ENCODE data around the gene ERICH6B. TPM values are rescaled to one million over a fixed set of nuclear protein-coding genes. Genes with fewer than 3 reads are reported as not detected.

ERICH6B gene
- total RNA-seq, 6 experiments from 2014 or later, result not detected

DNA sequence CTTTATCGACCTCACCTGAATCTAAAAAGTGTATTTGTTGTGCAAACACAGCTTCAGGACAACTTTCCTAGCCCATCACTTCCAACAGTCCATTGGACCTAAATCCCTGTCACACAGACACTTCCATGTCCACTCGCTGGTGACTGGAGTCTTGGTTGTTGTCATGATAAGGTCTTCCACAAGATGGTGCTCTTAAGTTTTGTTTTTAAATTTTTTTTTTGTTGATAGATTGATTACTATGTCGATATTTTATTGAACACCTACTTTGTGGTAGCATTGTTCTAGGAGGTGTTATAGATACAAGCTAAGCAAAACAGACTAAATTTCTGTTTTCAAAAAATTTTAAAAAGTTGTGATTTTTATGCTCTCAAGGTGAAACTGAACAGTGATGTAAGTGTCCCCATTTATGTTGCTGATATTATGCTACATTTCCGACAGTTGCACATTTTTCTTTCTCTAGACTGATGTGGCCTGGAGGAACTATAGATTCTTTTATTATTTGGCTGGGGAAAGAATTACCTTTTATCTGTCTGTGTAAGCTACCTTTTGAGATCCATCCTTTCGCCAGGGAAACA is 8.1 kb upstream of the ERICH6B start:
- H3K27ac ChIP-seq, result no peak overlapping the region
- H3K9me3 ChIP-seq, result no peaks in the 10 kb centered on the region
- H3K27me3 ChIP-seq, result no peaks in the 10 kb centered on the region
- ATAC-seq, result peak; percentile 31 to 54 (median 46)
- H3K4me1 ChIP-seq, result no peaks in the 10 kb centered on the region
- intact Hi-C loops (cut with DNase I), result no loop called here
- no peak for TF ChIP-seq POLR2A (IDR thresholded peaks at IDR 0.05)
- TF ChIP-seq, protein P1, sequence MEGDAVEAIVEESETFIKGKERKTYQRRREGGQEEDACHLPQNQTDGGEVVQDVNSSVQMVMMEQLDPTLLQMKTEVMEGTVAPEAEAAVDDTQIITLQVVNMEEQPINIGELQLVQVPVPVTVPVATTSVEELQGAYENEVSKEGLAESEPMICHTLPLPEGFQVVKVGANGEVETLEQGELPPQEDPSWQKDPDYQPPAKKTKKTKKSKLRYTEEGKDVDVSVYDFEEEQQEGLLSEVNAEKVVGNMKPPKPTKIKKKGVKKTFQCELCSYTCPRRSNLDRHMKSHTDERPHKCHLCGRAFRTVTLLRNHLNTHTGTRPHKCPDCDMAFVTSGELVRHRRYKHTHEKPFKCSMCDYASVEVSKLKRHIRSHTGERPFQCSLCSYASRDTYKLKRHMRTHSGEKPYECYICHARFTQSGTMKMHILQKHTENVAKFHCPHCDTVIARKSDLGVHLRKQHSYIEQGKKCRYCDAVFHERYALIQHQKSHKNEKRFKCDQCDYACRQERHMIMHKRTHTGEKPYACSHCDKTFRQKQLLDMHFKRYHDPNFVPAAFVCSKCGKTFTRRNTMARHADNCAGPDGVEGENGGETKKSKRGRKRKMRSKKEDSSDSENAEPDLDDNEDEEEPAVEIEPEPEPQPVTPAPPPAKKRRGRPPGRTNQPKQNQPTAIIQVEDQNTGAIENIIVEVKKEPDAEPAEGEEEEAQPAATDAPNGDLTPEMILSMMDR (IDR thresholded peaks at IDR 0.05), result peak; percentile 30 to 49 (median 38)
- no peak overlapping the region for H3K4me3 ChIP-seq
- no peaks in the 10 kb centered on the region for H3K36me3 ChIP-seq
- 33% methylated on average over 5 of the region's 5 CpGs for WGBS (ENCODE audit: insufficient coverage, low coverage, low lambda C conversion rate, missing lambda C conversion rate)
- no peak for DNase-seq

GRCh38 chr13:45621950-45622349 is 6.4 kb upstream of the ERICH6B start:
- no peak overlapping the region for H3K27ac ChIP-seq
- no peaks in the 10 kb centered on the region for H3K36me3 ChIP-seq
- ATAC-seq (no peak), DNase-seq (no peak)
- TF ChIP-seq POLR2A (IDR thresholded peaks at IDR 0.05), result no peak
- TF ChIP-seq, protein P1 (IDR thresholded peaks at IDR 0.05), result no peak
- intact Hi-C loops (cut with DNase I), result no loop called here
- H3K4me3 ChIP-seq, result no peak overlapping the region
- no CpG with 5 or more reads among the region's 6 CpGs for WGBS (ENCODE audit: insufficient coverage, low coverage, low lambda C conversion rate, missing lambda C conversion rate)
- H3K27me3 ChIP-seq, result no peaks in the 10 kb centered on the region
- H3K9me3 ChIP-seq, result no peaks in the 10 kb centered on the region
- no peaks in the 10 kb centered on the region for H3K4me1 ChIP-seq

DNA sequence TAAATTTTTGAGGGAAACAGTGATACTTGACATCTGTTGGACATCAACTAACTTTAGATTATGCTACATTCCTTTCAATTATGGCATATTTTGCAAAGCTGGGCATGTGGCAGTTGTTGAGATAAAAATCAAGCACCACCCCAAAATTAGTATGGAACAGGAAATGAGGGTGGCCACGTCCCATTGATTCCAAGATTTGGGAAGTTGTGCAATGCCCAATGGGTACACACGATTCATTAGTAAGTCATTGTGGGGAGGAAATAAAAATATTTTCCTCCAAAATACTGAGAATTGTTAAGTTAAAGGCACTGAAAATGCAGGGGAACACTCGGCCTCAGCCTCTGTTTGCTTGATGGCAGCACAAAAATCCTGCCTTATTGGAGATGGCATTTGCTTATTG is 7.6 kb downstream of the ERICH6B start:
- no peaks in the 10 kb centered on the region for H3K27me3 ChIP-seq
- H3K4me3 ChIP-seq, result no peak overlapping the region
- H3K27ac ChIP-seq, result no peak overlapping the region
- no peak for DNase-seq
- 36% methylated on average over 3 of the region's 3 CpGs for WGBS (ENCODE audit: insufficient coverage, low coverage, low lambda C conversion rate, missing lambda C conversion rate)
- no peaks in the 10 kb centered on the region for H3K9me3 ChIP-seq
- no peak for TF ChIP-seq POLR2A (IDR thresholded peaks at IDR 0.05)
- TF ChIP-seq, protein P1 (IDR thresholded peaks at IDR 0.05), result no peak
- no peak for ATAC-seq
- intact Hi-C loops (cut with DNase I), result no loop called here
- H3K4me1 ChIP-seq, result no peaks in the 10 kb centered on the region
- no peaks in the 10 kb centered on the region for H3K36me3 ChIP-seq

DNA sequence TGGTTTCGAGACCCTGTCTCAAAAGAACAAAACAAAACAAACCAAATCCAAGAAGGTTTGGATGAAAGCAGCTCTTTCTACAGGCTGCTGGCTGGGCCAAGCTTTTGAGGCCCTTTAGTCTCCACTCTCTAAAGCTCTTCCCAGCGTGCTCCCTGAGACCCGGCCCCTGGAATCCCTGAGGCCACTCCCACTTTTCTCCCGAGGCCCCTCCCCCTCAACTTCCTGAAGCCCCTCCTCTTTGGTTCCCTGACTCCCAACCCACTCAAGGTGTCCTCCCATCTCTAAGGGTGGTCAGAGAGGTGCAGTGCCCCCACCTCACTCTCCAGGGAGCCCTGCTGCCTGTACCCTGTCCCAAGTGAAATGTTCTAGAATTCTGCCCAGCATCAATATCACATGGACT is 10.6 kb downstream of the ERICH6B start:
- DNase-seq, result no peak
- 60% methylated on average over 2 of the region's 4 CpGs for WGBS (ENCODE audit: insufficient coverage, low coverage, low lambda C conversion rate, missing lambda C conversion rate)

More for the DNA sequence above, 10.6 kb downstream of the ERICH6B start:
- H3K27ac ChIP-seq, result no peak overlapping the region
- no peak for TF ChIP-seq POLR2A (IDR thresholded peaks at IDR 0.05)
- TF ChIP-seq, protein P1 (IDR thresholded peaks at IDR 0.05), result no peak
- no peak for ATAC-seq
- intact Hi-C loops (cut with DNase I), result no loop called here
- H3K4me1 ChIP-seq, result no peaks in the 10 kb centered on the region
- H3K4me3 ChIP-seq, result no peak overlapping the region
- H3K36me3 ChIP-seq, result no peaks in the 10 kb centered on the region
- no peaks in the 10 kb centered on the region for H3K27me3 ChIP-seq
- no peaks in the 10 kb centered on the region for H3K9me3 ChIP-seq
